Measurements from ENCODE around the gene RAB5IF. TPM values are rescaled to one million over a fixed set of nuclear protein-coding genes. Genes with fewer than 3 reads are reported as not detected.
A peak's percentile ranks its signal among the peaks of the same experiment; 100 is the strongest.

RAB5IF gene
- total and polyA plus RNA-seq, 2 of the 13 experiments (the other 11 are each of a cell fraction or from before 2014, with no cell fraction given), result 261 to 305 TPM

DNA sequence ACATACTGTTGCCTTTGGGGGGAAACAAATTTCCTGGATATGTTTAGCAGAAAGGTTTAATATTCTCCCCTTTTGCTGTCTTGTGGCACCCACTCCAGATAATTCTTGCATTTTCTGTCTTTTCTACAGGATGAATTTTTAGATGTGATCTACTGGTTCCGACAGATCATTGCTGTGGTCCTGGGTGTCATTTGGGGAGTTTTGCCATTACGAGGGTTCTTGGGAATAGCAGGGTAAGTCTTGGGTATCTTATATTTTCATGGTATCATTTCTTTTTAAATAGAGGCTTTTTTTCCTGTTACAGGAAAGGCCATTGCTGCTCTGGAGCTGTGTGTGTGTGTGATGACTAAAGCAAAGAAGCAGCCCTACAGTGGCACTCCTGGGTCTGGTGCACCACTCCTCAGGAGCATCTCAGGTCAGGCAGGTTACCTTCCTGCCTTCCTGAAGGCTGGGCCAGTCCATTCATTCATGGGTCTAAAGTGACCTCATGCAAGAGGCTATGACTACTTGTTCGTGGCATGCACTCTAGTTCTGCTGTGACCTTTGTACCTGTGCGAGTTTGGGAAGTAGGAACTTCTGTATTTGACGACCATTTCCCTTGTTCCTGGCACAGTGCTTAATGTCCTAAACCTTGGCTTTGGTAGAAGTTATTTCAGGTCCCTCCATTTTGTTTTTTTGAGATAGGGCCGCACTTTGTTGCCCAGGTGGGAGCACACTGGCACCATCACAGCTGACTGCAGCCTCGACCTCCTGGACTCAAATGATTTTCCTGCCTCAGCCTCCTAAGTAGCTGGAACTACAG is 2.2 kb downstream of the RAB5IF start (continued):
- TF ChIP-seq ZNF367 (CRISPR knock-in tag; IDR thresholded peaks at IDR 0.05; ENCODE audit: borderline replicate concordance), result 0 out of 2 replicates have a peak, but pooled peaks have one; percentile 53
- TF ChIP-seq TRIM24 (CRISPR knock-in tag; IDR thresholded peaks at IDR 0.05), result no peak
- TF ChIP-seq ZBTB38 (CRISPR knock-in tag; IDR thresholded peaks at IDR 0.05), result no peak
- TF ChIP-seq, protein P1, sequence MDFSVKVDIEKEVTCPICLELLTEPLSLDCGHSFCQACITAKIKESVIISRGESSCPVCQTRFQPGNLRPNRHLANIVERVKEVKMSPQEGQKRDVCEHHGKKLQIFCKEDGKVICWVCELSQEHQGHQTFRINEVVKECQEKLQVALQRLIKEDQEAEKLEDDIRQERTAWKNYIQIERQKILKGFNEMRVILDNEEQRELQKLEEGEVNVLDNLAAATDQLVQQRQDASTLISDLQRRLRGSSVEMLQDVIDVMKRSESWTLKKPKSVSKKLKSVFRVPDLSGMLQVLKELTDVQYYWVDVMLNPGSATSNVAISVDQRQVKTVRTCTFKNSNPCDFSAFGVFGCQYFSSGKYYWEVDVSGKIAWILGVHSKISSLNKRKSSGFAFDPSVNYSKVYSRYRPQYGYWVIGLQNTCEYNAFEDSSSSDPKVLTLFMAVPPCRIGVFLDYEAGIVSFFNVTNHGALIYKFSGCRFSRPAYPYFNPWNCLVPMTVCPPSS (IDR thresholded peaks at IDR 0.05), result no peak
- TF ChIP-seq ZNF780A (CRISPR knock-in tag; IDR thresholded peaks at IDR 0.05), result no peak
- TF ChIP-seq GLI4 (CRISPR knock-in tag; IDR thresholded peaks at IDR 0.05; ENCODE audit: borderline replicate concordance), result no peak
- TF ChIP-seq HNRNPL (IDR thresholded peaks at IDR 0.05; ENCODE audit: low read depth, low read length), result no peak
- TF ChIP-seq ZNF512B (CRISPR knock-in tag; IDR thresholded peaks at IDR 0.05; ENCODE audit: borderline replicate concordance), result no peak
- TF ChIP-seq SAP130 (CRISPR knock-in tag; IDR thresholded peaks at IDR 0.05; ENCODE audit: low read depth), result peak; percentile 97
- TF ChIP-seq GRHL1 (CRISPR knock-in tag; conservative IDR thresholded peaks at IDR 0.05), result no peak
- no peak; the same call in 1 of the 2 replicates for TF ChIP-seq ZSCAN20 (CRISPR knock-in tag; IDR thresholded peaks at IDR 0.05; ENCODE audit: borderline replicate concordance)
- no peak for TF ChIP-seq SP1 (IDR thresholded peaks at IDR 0.05)
- TF ChIP-seq SP1 (CRISPR knock-in tag; IDR thresholded peaks at IDR 0.05), result no peak
- no peak for TF ChIP-seq STAG1 (CRISPR knock-in tag; IDR thresholded peaks at IDR 0.05)
- TF ChIP-seq NRL (CRISPR knock-in tag; IDR thresholded peaks at IDR 0.05; ENCODE audit: borderline replicate concordance), result no peak
- TF ChIP-seq KLF12 (CRISPR knock-in tag; IDR thresholded peaks at IDR 0.05; ENCODE audit: borderline replicate concordance), result peak; percentile 46; the same call in 1 of the 2 replicates
- TF ChIP-seq ZNF383 (CRISPR knock-in tag; IDR thresholded peaks at IDR 0.05; ENCODE audit: borderline replicate concordance), result no peak
- TF ChIP-seq NPAS2 (CRISPR knock-in tag; IDR thresholded peaks at IDR 0.05; ENCODE audit: borderline replicate concordance), result no peak
- TF ChIP-seq GTF3A (CRISPR knock-in tag; conservative IDR thresholded peaks at IDR 0.05), result no peak
- TF ChIP-seq AHR (CRISPR knock-in tag; IDR thresholded peaks at IDR 0.05), result 0 out of 2 replicates have a peak, but pooled peaks have one; percentile 43
- TF ChIP-seq TEAD3 (CRISPR knock-in tag; optimal IDR thresholded peaks at IDR 0.05; ENCODE audit: borderline replicate concordance), result peak; percentile 98
- TF ChIP-seq ZNF567 (CRISPR knock-in tag; IDR thresholded peaks at IDR 0.05; ENCODE audit: borderline replicate concordance), result 0 out of 2 replicates have a peak, but pooled peaks have one; percentile 5
- TF ChIP-seq AGO2 (optimal IDR thresholded peaks at IDR 0.05; ENCODE audit: low read depth, low read length), result no peak
- TF ChIP-seq THAP11 (CRISPR knock-in tag; IDR thresholded peaks at IDR 0.05), result peak; percentile 75
- no peak for TF ChIP-seq IKZF4 (CRISPR knock-in tag; IDR thresholded peaks at IDR 0.05; ENCODE audit: borderline replicate concordance, low read depth, not compliant biosample characterization)
- no peak for TF ChIP-seq ZNF124 (CRISPR knock-in tag; IDR thresholded peaks at IDR 0.05)

Measured in HepG2 (cell line).